H9 (cell line): ENCODE measurements around the gene TRPT1. TPM values are rescaled to one million over a fixed set of nuclear protein-coding genes. Genes with fewer than 3 reads are reported as not detected.

Experiments
- DNase-seq: peaks from one replicate; pipeline ENCODE4 v3.0.0-alpha.2; 2017
- H2AFZ ChIP-seq: one replicate; pipeline ENCODE4 v1.6.1; 2013; ENCODE audit warnings: mild to moderate bottlenecking, low read length, control low read depth, moderate library complexity
- H2AK5ac ChIP-seq: 2 replicates; pipeline ENCODE4 v1.6.1; 2013; ENCODE audit warnings: low read length, control low read depth, mixed read lengths; ENCODE audit not compliant: insufficient read length
- H2BK120ac ChIP-seq: one replicate; pipeline ENCODE4 v1.6.1; 2013; ENCODE audit warnings: low read depth, mild to moderate bottlenecking, low read length, control low read depth, inconsistent platforms; ENCODE audit not compliant: poor library complexity, severe bottlenecking
- H2BK12ac ChIP-seq: 2 replicates; pipeline ENCODE4 v1.6.1; 2013; ENCODE audit warnings: low read length, control low read depth, mixed read lengths, low read depth; ENCODE audit not compliant: insufficient read length
- H2BK15ac ChIP-seq: 2 replicates; pipeline ENCODE4 v1.6.1; 2013; ENCODE audit warnings: low read depth, low read length, control low read depth
- H2BK20ac ChIP-seq: one replicate; pipeline ENCODE4 v1.6.1; 2013; ENCODE audit warnings: low read depth, mild to moderate bottlenecking, low read length, control low read depth, inconsistent platforms; ENCODE audit not compliant: poor library complexity, severe bottlenecking
- H2BK5ac ChIP-seq: 2 replicates; pipeline ENCODE4 v1.6.1; 2013; ENCODE audit warnings: low read length, control low read depth, mixed read lengths; ENCODE audit not compliant: insufficient read length
- H3K14ac ChIP-seq: 2 replicates; pipeline ENCODE4 v1.6.1; 2013; ENCODE audit warnings: low read length, control low read depth; ENCODE audit not compliant: insufficient read depth
- H3K18ac ChIP-seq: 2 replicates; pipeline ENCODE4 v1.6.1; 2013; ENCODE audit warnings: low read depth, mild to moderate bottlenecking, mixed read lengths, low read length, control low read depth; ENCODE audit not compliant: insufficient read length
- H3K23ac ChIP-seq: 2 replicates; pipeline ENCODE4 v1.6.1; 2013; ENCODE audit warnings: low read length, control low read depth, mixed read lengths, low read depth; ENCODE audit not compliant: insufficient read length
- H3K23me2 ChIP-seq: 2 replicates; pipeline ENCODE4 v1.6.1; 2013; ENCODE audit warnings: low read depth, mild to moderate bottlenecking, mixed read lengths, low read length, control low read depth; ENCODE audit not compliant: insufficient read length, poor library complexity, severe bottlenecking
- H3K27ac ChIP-seq: 2 replicates; pipeline ENCODE4 v1.5.1; 2013; ENCODE audit warnings: low read length, control low read depth, mixed read lengths, low read depth; ENCODE audit not compliant: insufficient read length
- H3K27me3 ChIP-seq: 2 replicates; pipeline ENCODE4 v1.6.1; 2013; ENCODE audit warnings: low read length, control low read depth, inconsistent platforms; ENCODE audit not compliant: insufficient read depth
- H3K4ac ChIP-seq: 2 replicates; pipeline ENCODE4 v1.6.1; 2013; ENCODE audit warnings: low read depth, mild to moderate bottlenecking, control low read depth, inconsistent platforms, low read length, moderate library complexity
- H3K4me1 ChIP-seq: 2 replicates; pipeline ENCODE4 v1.6.1; 2013; ENCODE audit warnings: low read length, control low read depth, inconsistent platforms; ENCODE audit not compliant: insufficient read depth
- H3K4me2 ChIP-seq: 2 replicates; pipeline ENCODE4 v1.6.1; 2013; ENCODE audit warnings: low read length, control low read depth, mixed read lengths; ENCODE audit not compliant: insufficient read length, insufficient read depth
- H3K56ac ChIP-seq: 2 replicates; pipeline ENCODE4 v1.6.1; 2013; ENCODE audit warnings: low read depth, mild to moderate bottlenecking, mixed read lengths, low read length, control low read depth; ENCODE audit not compliant: insufficient read length
- H3K79me1 ChIP-seq: 2 replicates; pipeline ENCODE4 v1.6.1; 2013; ENCODE audit warnings: low read depth, mild to moderate bottlenecking, moderate library complexity, low read length, control low read depth, inconsistent platforms; ENCODE audit not compliant: insufficient read depth, poor library complexity, severe bottlenecking
- H3K79me2 ChIP-seq: 2 replicates; pipeline ENCODE4 v1.6.1; 2013; ENCODE audit warnings: low read length, control low read depth, inconsistent platforms; ENCODE audit not compliant: insufficient read depth
- H3K9ac ChIP-seq: 2 replicates; pipeline ENCODE4 v1.6.1; 2013; ENCODE audit warnings: low read length, control low read depth, mixed read lengths; ENCODE audit not compliant: insufficient read length; ENCODE audit errors: extremely low read depth
- H3K9me3 ChIP-seq: one replicate; pipeline ENCODE4 v1.6.1; 2013; ENCODE audit warnings: low read depth, low read length, inconsistent platforms; ENCODE audit not compliant: control insufficient read depth
- H3T11ph ChIP-seq: one replicate; pipeline ENCODE4 v1.6.1; 2013; ENCODE audit warnings: mild to moderate bottlenecking, low read length, control low read depth, inconsistent platforms
- H4K20me1 ChIP-seq: one replicate; pipeline ENCODE4 v1.6.1; 2013; ENCODE audit not compliant: control insufficient read depth, insufficient read length, insufficient read depth
- H4K5ac ChIP-seq: 2 replicates; pipeline ENCODE4 v1.6.1; 2013; ENCODE audit warnings: low read depth, mild to moderate bottlenecking, mixed read lengths, low read length, control low read depth; ENCODE audit not compliant: insufficient read length
- H4K8ac ChIP-seq: replicated peaks from 2 replicates; pipeline ENCODE4 v1.6.1; 2013; ENCODE audit warnings: low read length, control low read depth, mixed read lengths, low read depth; ENCODE audit not compliant: insufficient read length
- H4K91ac ChIP-seq: 2 replicates; pipeline ENCODE4 v1.6.1; 2013; ENCODE audit warnings: low read depth, mild to moderate bottlenecking, moderate library complexity, mixed read lengths, low read length, control low read depth; ENCODE audit not compliant: insufficient read length
- H3K27ac Mint-ChIP-seq, 3 experiments: 2 replicates in 2 of 3; 3 replicates in 1 of 3; pipeline ENCODE4 v1.8.0; 2020 to 2021; ENCODE audit warnings: mixed read lengths in 3 of 3, mild to moderate bottlenecking in 1 of 3, moderate library complexity in 1 of 3
- H3K27me3 Mint-ChIP-seq: 2 replicates; pipeline ENCODE4 v1.8.0; 2021; ENCODE audit warnings: low read depth, mild to moderate bottlenecking, moderate library complexity, mixed read lengths
- H3K36me3 Mint-ChIP-seq, 3 experiments: 2 replicates in 2 of 3; 3 replicates in 1 of 3; pipeline ENCODE4 v1.8.0; 2020 to 2021; ENCODE audit warnings: low read depth in 3 of 3, mixed read lengths in 3 of 3; ENCODE audit not compliant: insufficient read depth in 1 of 3
- H3K4me1 Mint-ChIP-seq, 2 experiments: 2 replicates each; pipeline ENCODE4 v1.8.0; 2020; ENCODE audit warnings: mixed read lengths in 2 of 2
- H3K4me3 Mint-ChIP-seq, 2 experiments: 2 replicates in 1 of 2; 3 replicates in 1 of 2; pipeline ENCODE4 v1.8.0; 2020 to 2021; ENCODE audit warnings: mild to moderate bottlenecking in 2 of 2, mixed read lengths in 2 of 2, moderate library complexity in 1 of 2
- H3K9me3 Mint-ChIP-seq, 2 experiments: 2 replicates in 1 of 2; 3 replicates in 1 of 2; pipeline ENCODE4 v1.8.0; 2020; ENCODE audit warnings: mild to moderate bottlenecking in 2 of 2, mixed read lengths in 2 of 2, moderate library complexity in 1 of 2
- WGBS: extraction: QIAGEN DNeasy Blood & Tissue Kit; methylation state at CpG from one replicate; pipeline ENCODE4 v1.1.7; 2013; ENCODE audit warnings: missing lambda C conversion rate, low lambda C conversion rate, mixed read lengths; ENCODE audit not compliant: insufficient read length; ENCODE audit errors: extremely low coverage; 5-methylcytosine and 5-hydroxymethylcytosine counted together
- total RNA-seq: library from RNA; stranded (reverse); gene quantifications from 2 replicates; pipeline ENCODE4 v1.2.1, GENCODE V29; 2021
- TF ChIP-seq, protein P1 (sequence below): fragments of 200-600 bp; sonication (generic); conservative IDR thresholded peaks from 3 replicates; pipeline ENCODE4 v1.8.0; 2021; ENCODE audit warnings: antibody characterized with exemption, mild to moderate bottlenecking

Gene TRPT1
- total RNA-seq, 1 experiment from 2014 or later: 33.6 TPM

DNA sequence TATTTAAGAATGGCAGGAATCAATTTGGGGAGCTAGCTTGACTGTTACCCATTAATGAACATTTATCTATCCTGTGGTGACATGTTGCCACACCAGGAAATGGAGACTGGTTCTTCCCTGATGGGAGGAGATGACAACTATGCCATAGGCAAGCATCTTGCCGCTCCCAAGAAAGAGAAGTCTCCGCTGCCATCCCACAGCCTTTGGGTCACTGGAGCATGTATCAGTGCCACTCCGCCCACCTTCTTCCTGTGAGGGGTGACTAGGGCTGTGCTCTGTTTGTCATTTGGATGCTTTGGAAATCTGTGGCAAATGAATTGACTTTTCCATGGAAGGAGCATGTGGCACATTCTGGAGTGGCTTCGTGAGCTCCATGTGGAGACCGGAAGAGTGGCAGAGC is 33.6 kb downstream of the TRPT1 start:
- no peak overlapping the region for H3K4me3 Mint-ChIP-seq
- Histone ChIP-seq H2BK120ac (no peak overlapping the region), H2AK5ac (no peak overlapping the region), H3K4ac (no peak overlapping the region), H2BK12ac (no peak overlapping the region), H3K79me1 (peaks cover 5% of the 10 kb centered on the region), H3K27me3 (no peaks in the 10 kb centered on the region), H2BK20ac (no peak overlapping the region), H4K8ac (no peak overlapping the region), H2BK5ac (no peak overlapping the region), H3K9ac (no peak overlapping the region), H3K23ac (no peak overlapping the region), H3K56ac (no peak overlapping the region), H3T11ph (no peak overlapping the region), H3K23me2 (no peaks in the 10 kb centered on the region), H3K27ac (no peak overlapping the region), H2BK15ac (no peak overlapping the region), H3K79me2 (peaks cover 21% of the 10 kb centered on the region; the same call in 1 of the 2 replicates), H3K14ac (no peak overlapping the region), H4K91ac (no peak overlapping the region), H3K9me3 (no peaks in the 10 kb centered on the region), H3K4me2 (no peak overlapping the region), H2AFZ (no peak overlapping the region), H3K4me1 (no peaks in the 10 kb centered on the region), H3K18ac (no peak overlapping the region), H4K20me1 (peaks cover 3% of the 10 kb centered on the region), H4K5ac (no peak overlapping the region)
- peaks cover 60 to 80% (median 74%) of the 10 kb centered on the region in 3 experiments; a peak in 6 of 7 replicates for H3K36me3 Mint-ChIP-seq
- no peak overlapping the region; a peak in 1 of 7 replicates for H3K27ac Mint-ChIP-seq
- WGBS: no CpG with 5 or more reads among the region's 5 CpGs
- H3K4me1 Mint-ChIP-seq: 0 out of 4 replicates have a peak, but pooled peaks cover 0 to 3% of the 10 kb centered on the region in 2 experiments
- DNase-seq: no peak
- no peaks in the 10 kb centered on the region for H3K9me3 Mint-ChIP-seq
- no peaks in the 10 kb centered on the region for H3K27me3 Mint-ChIP-seq
- TF ChIP-seq, protein P1, sequence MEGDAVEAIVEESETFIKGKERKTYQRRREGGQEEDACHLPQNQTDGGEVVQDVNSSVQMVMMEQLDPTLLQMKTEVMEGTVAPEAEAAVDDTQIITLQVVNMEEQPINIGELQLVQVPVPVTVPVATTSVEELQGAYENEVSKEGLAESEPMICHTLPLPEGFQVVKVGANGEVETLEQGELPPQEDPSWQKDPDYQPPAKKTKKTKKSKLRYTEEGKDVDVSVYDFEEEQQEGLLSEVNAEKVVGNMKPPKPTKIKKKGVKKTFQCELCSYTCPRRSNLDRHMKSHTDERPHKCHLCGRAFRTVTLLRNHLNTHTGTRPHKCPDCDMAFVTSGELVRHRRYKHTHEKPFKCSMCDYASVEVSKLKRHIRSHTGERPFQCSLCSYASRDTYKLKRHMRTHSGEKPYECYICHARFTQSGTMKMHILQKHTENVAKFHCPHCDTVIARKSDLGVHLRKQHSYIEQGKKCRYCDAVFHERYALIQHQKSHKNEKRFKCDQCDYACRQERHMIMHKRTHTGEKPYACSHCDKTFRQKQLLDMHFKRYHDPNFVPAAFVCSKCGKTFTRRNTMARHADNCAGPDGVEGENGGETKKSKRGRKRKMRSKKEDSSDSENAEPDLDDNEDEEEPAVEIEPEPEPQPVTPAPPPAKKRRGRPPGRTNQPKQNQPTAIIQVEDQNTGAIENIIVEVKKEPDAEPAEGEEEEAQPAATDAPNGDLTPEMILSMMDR: no peak
